HL-60/S4 treated with retinoic acid at 250 ng/mL for 4 days and 3 days (cell line): ENCODE data around the gene RMND5A.

Experiments
- in situ Hi-C: fragments of 300-500 bp; cut with MboI; formaldehyde crosslinking; loops from 2 replicates; pipeline ENCODE4 v1.7.0; 2022; ENCODE audit warnings: low sequenced_read_pairs

RMND5A gene

GRCh38 chr2:86825693-86826381 lies 105.7 kb downstream of the RMND5A start:
- in situ Hi-C loops = no loop called here

GRCh38 chr2:86826951-86827350 lies 106.9 kb downstream of the RMND5A start:
- in situ Hi-C loops = no loop called here
